HCT116 (cell line): ENCODE measurements around the gene OR2AE1. TPM values are rescaled to one million over a fixed set of nuclear protein-coding genes. Genes with fewer than 3 reads are reported as not detected.

Experiments used
- ATAC-seq: fragments of 200-7000 bp; cut with Tn5 transposase; 2 replicates; pipeline ENCODE4 v1.9.1; 2020; ENCODE audit warnings: mild to moderate bottlenecking, moderate library complexity
- BruUV-seq: library from RNA; stranded (reverse); fragments of 400-500 nt; replicated peaks from 2 replicates; lab custom pipeline; 2021; lab: Mats Ljungman, UMichigan
- CTCF ChIA-PET: fragments of 300-600 bp; sonication (Branson Sonifier 250); formaldehyde crosslinking; loops from one replicate; lab custom pipeline; 2021; ENCODE audit warnings: antibody characterized with exemption; lab: Charles Lee
- POLR2A ChIA-PET: fragments of 300-600, 350-600 bp; sonication (Branson Sonifier 250); formaldehyde crosslinking; loops from one replicate; lab custom pipeline; 2021; ENCODE audit warnings: antibody characterized with exemption; lab: Charles Lee
- RAD21 ChIA-PET, 2 experiments: fragments of 300-600 bp; sonication (Branson Sonifier 250); formaldehyde crosslinking; loops; one replicate each; lab custom pipeline; 2023; ENCODE audit warnings: low total read pairs in 2 of 2; ENCODE audit not compliant: uncharacterized antibody in 2 of 2, unreplicated experiment in 2 of 2, low non-redundant PET in 1 of 2; lab: Charles Lee
- DNase-seq: peaks from one replicate; pipeline ENCODE4 v3.0.0-alpha.2; 2010; ENCODE audit warnings: low read depth, low spot score
- H2AFZ ChIP-seq: fragments of 200-600 bp; shearing (Covaris generic), sonication (generic); 2 replicates; pipeline ENCODE4 v1.6.1; 2017; ENCODE audit warnings: low read depth, mixed run types, mixed read lengths, antibody characterized with exemption, low read length; ENCODE audit not compliant: poor library complexity, severe bottlenecking
- H3K27ac ChIP-seq: 2 replicates; pipeline ENCODE4 v1.5.1; 2012; ENCODE audit warnings: low read depth, low read length
- H3K27me3 ChIP-seq: fragments of 200-600 bp; sonication (generic); 2 replicates; pipeline ENCODE4 v1.6.1; 2016; ENCODE audit warnings: mixed run types, low read length, mixed read lengths; ENCODE audit not compliant: insufficient read depth
- H3K36me3 ChIP-seq, 2 experiments: fragments of 200-500 bp in 1 of 2; fragments of 200-600 bp in 1 of 2; sonication (Bioruptor generic) in 1 of 2; sonication (generic) in 1 of 2; 2 replicates each; pipeline versions ENCODE4 v1.5.1 to v1.6.1; 2014 to 2016; ENCODE audit warnings: low read length in 2 of 2, inconsistent platforms in 1 of 2, mixed read lengths in 1 of 2, mixed run types in 1 of 2; ENCODE audit not compliant: insufficient read depth in 2 of 2, control insufficient read depth in 1 of 2
- H3K4me1 ChIP-seq, 2 experiments: fragments of 200-600 bp in 1 of 2; sonication (generic) in 1 of 2; 2 replicates each; pipeline versions ENCODE4 v1.5.1 to v1.6.1; 2012 to 2017; ENCODE audit warnings: low read length in 2 of 2, inconsistent platforms in 1 of 2, mild to moderate bottlenecking in 1 of 2, mixed read lengths in 1 of 2, mixed run types in 1 of 2, moderate library complexity in 1 of 2; ENCODE audit not compliant: insufficient read depth in 2 of 2, control insufficient read depth in 1 of 2
- H3K4me2 ChIP-seq: fragments of 200-600 bp; sonication (generic); 2 replicates; pipeline ENCODE4 v1.6.1; 2017; ENCODE audit warnings: mixed run types, low read length, mixed read lengths
- H3K4me3 ChIP-seq, 2 experiments: fragments of 200-600 bp in 1 of 2; sonication (generic) in 1 of 2; replicated peaks in 1 of 2; 2 replicates each; pipeline ENCODE4 v1.5.1; 2011 to 2016; ENCODE audit warnings: low read length in 2 of 2, control low read depth in 1 of 2, low read depth in 1 of 2, mild to moderate bottlenecking in 1 of 2, mixed read lengths in 1 of 2, mixed run types in 1 of 2
- H3K79me2 ChIP-seq: fragments of 200-600 bp; sonication (generic); 2 replicates; pipeline ENCODE4 v1.6.1; 2017; ENCODE audit warnings: mild to moderate bottlenecking, mixed run types, low read length, moderate library complexity, mixed read lengths; ENCODE audit not compliant: insufficient read depth
- H3K9ac ChIP-seq: fragments of 200-600 bp; sonication (generic); 2 replicates; pipeline ENCODE4 v1.6.1; 2016; ENCODE audit warnings: low read length, mixed read lengths
- H3K9me2 ChIP-seq: fragments of 200-600 bp; sonication (generic), shearing (Covaris generic); 2 replicates; pipeline ENCODE4 v1.6.1; 2017; ENCODE audit warnings: mixed run types, mild to moderate bottlenecking, moderate library complexity; ENCODE audit not compliant: insufficient read depth
- H3K9me3 ChIP-seq, 2 experiments: fragments of 200-500 bp in 1 of 2; fragments of 200-600 bp in 1 of 2; sonication (Bioruptor generic) in 1 of 2; sonication (generic) in 1 of 2; 2 replicates each; pipeline ENCODE4 v1.6.1; 2014 to 2017; ENCODE audit warnings: low read length in 2 of 2, mixed read lengths in 2 of 2, inconsistent platforms in 1 of 2, low read depth in 1 of 2, mild to moderate bottlenecking in 1 of 2, mixed run types in 1 of 2, moderate library complexity in 1 of 2; ENCODE audit not compliant: control insufficient read depth in 1 of 2, insufficient read depth in 1 of 2
- H4K20me1 ChIP-seq: fragments of 200-600 bp; sonication (generic), shearing (Covaris generic); 2 replicates; pipeline ENCODE4 v1.6.1; 2017; ENCODE audit warnings: mixed run types, mild to moderate bottlenecking, moderate library complexity; ENCODE audit not compliant: insufficient read depth
- CBX3 ChIP-seq: IDR thresholded peaks from 2 replicates; pipeline ENCODE4 v1.6.1; 2012; ENCODE audit warnings: low read depth
- CEBPB ChIP-seq: IDR thresholded peaks from 2 replicates; pipeline ENCODE4 v1.6.1; 2012; ENCODE audit warnings: low read depth
- EGR1 ChIP-seq: IDR thresholded peaks from 2 replicates; pipeline ENCODE4 v1.6.1; 2012; ENCODE audit warnings: low read depth
- EZH2phosphoT487 ChIP-seq: fragments of 200-600 bp; IDR thresholded peaks from 2 replicates; pipeline ENCODE4 v1.6.1; 2018; ENCODE audit warnings: antibody characterized with exemption, borderline replicate concordance
- FOSL1 ChIP-seq: IDR thresholded peaks from 2 replicates; pipeline ENCODE4 v1.6.1; 2012; ENCODE audit warnings: low read depth
- JUND ChIP-seq: IDR thresholded peaks from 2 replicates; pipeline ENCODE4 v1.6.1; 2012
- RAD21 ChIP-seq: IDR thresholded peaks from 2 replicates; pipeline ENCODE4 v1.6.1; 2012; ENCODE audit warnings: low read depth, mild to moderate bottlenecking
- SIN3A ChIP-seq: IDR thresholded peaks from 2 replicates; pipeline ENCODE4 v1.6.1; 2012; ENCODE audit warnings: low read depth
- SP1 ChIP-seq: IDR thresholded peaks from 2 replicates; pipeline ENCODE4 v1.6.1; 2012; ENCODE audit warnings: low read depth
- SRF ChIP-seq: IDR thresholded peaks from 2 replicates; pipeline ENCODE4 v1.6.1; 2012; ENCODE audit warnings: low read depth
- TCF7L2 ChIP-seq: IDR thresholded peaks from 2 replicates; pipeline ENCODE4 v1.7.0; 2011; ENCODE audit warnings: borderline replicate concordance, inconsistent platforms; ENCODE audit not compliant: insufficient read depth, insufficient read length; ENCODE audit errors: extremely low read depth
- YY1 ChIP-seq: IDR thresholded peaks from 2 replicates; pipeline ENCODE4 v1.6.1; 2011; ENCODE audit warnings: low read length, low read depth, moderate library complexity, mild to moderate bottlenecking; ENCODE audit not compliant: insufficient replicate concordance; ENCODE audit errors: extremely low read depth
- ZFX ChIP-seq: fragments of 450-650 bp; IDR thresholded peaks from 2 replicates; pipeline ENCODE4 v1.6.1; 2017
- ZNF274 ChIP-seq: fragments of 200-500 bp; sonication (Bioruptor generic); IDR thresholded peaks from 2 replicates; pipeline ENCODE4 v1.6.1; 2014; ENCODE audit warnings: mild to moderate bottlenecking, low read depth, low read length, inconsistent platforms
- intact Hi-C: fragments of 100-400 bp; cut with micrococcal nuclease; formaldehyde crosslinking; loops from 2 replicates; pipeline ENCODE4 v1.10.0; 2022
- total RNA-seq: library from RNA; stranded (reverse); gene quantifications from one replicate; pipeline ENCODE4 v1.2.1, GENCODE V29; 2021; ENCODE audit not compliant: unreplicated experiment
- TF ChIP-seq, protein P1 (sequence below): IDR thresholded peaks from 2 replicates; pipeline ENCODE4 v1.6.1; 2012; ENCODE audit warnings: low read depth
- TF ChIP-seq, protein P2 (sequence below), 3 experiments: fragments of 200-600 bp in 1 of 3; sonication (generic) in 1 of 3; IDR thresholded peaks in 2 of 3; conservative IDR thresholded peaks in 1 of 3; 2 replicates each; pipeline ENCODE4 v1.5.1; 2012 to 2017; ENCODE audit warnings: low read depth in 2 of 3, low read length in 2 of 3, antibody characterized with exemption in 1 of 3, borderline replicate concordance in 1 of 3, control low read depth in 1 of 3, mild to moderate bottlenecking in 1 of 3, mixed read lengths in 1 of 3, mixed run types in 1 of 3, moderate library complexity in 1 of 3; ENCODE audit not compliant: insufficient read depth in 1 of 3
- TF ChIP-seq, protein P3 (sequence below): IDR thresholded peaks from 2 replicates; pipeline ENCODE4 v1.6.1; 2012
- TF ChIP-seq, protein P4 (sequence below): IDR thresholded peaks from 2 replicates; pipeline ENCODE4 v1.6.1; 2011; ENCODE audit warnings: mild to moderate bottlenecking, low read length, moderate library complexity; ENCODE audit not compliant: insufficient replicate concordance; ENCODE audit errors: extremely low read depth

Gene OR2AE1
- total RNA-seq, 1 experiment from 2014 or later = not detected

DNA sequence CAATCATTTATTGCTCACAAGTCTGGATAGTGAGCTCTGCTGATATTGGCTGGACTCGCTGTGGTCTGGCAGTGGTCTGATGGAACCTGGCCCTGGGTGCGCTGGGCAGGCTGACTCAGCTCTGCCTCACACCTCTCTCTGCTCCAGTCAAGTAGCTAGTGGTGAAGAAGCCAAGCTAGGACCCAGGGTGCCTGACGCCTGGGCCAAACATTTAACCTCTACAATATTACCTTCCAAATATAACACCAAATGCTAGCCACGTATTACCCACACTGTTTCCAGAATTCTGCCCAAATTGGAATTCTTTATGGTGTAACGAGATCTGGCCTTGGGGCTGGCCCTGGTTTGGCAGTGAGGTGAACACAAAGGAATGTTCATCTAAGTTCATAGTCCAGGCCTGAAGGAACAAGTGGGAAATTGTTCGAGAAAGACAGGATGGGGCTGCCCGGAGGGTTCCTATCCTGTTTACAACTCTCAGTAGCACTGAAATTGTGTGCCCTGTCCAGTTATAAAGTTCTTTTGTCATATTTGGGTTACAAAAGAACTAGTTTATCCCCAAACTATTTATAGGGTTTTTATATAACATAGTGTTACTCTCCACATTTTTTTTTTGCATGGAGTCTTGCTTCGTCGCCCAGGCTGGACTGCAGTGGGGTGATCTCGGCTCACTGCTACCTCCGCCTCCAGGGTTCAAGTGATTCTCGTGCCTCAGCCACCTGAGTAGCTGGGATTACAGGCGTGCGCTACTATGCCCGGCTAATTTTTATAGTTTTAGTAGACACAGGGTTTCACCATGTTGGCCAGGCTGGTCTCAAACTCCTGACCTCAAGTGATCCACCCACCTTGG, 16.3 kb downstream of the OR2AE1 start:
- Histone ChIP-seq H3K4me2 (peak overlapping the region; percentile 29), H3K79me2 (no peaks in the 10 kb centered on the region), H3K27me3 (no peaks in the 10 kb centered on the region), H3K27ac (no peak overlapping the region), H3K4me3 (no peak overlapping the region), H3K9ac (no peak overlapping the region), H3K9me3 (no peaks in the 10 kb centered on the region), H3K4me1 (peaks cover 0 to 9% of the 10 kb centered on the region in 2 experiments; a peak in 2 of 4 replicates), H4K20me1 (no peaks in the 10 kb centered on the region), H3K36me3 (no peaks in the 10 kb centered on the region), H2AFZ (no peak overlapping the region), H3K9me2 (no peaks in the 10 kb centered on the region)
- ATAC-seq (0 out of 2 replicates have a peak, but pooled peaks have one; percentile 34), DNase-seq (no peak)
- CTCF ChIA-PET = no interaction called here
- POLR2A ChIA-PET = no interaction called here
- no TSS peak for BruUV-seq
- intact Hi-C loops = no loop called here
- RAD21 ChIA-PET = no interaction called here
- TF ChIP-seq CBX3 = no peak
- no peak for TF ChIP-seq RAD21
- TF ChIP-seq, protein P1, sequence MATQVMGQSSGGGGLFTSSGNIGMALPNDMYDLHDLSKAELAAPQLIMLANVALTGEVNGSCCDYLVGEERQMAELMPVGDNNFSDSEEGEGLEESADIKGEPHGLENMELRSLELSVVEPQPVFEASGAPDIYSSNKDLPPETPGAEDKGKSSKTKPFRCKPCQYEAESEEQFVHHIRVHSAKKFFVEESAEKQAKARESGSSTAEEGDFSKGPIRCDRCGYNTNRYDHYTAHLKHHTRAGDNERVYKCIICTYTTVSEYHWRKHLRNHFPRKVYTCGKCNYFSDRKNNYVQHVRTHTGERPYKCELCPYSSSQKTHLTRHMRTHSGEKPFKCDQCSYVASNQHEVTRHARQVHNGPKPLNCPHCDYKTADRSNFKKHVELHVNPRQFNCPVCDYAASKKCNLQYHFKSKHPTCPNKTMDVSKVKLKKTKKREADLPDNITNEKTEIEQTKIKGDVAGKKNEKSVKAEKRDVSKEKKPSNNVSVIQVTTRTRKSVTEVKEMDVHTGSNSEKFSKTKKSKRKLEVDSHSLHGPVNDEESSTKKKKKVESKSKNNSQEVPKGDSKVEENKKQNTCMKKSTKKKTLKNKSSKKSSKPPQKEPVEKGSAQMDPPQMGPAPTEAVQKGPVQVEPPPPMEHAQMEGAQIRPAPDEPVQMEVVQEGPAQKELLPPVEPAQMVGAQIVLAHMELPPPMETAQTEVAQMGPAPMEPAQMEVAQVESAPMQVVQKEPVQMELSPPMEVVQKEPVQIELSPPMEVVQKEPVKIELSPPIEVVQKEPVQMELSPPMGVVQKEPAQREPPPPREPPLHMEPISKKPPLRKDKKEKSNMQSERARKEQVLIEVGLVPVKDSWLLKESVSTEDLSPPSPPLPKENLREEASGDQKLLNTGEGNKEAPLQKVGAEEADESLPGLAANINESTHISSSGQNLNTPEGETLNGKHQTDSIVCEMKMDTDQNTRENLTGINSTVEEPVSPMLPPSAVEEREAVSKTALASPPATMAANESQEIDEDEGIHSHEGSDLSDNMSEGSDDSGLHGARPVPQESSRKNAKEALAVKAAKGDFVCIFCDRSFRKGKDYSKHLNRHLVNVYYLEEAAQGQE = no peak
- TF ChIP-seq ZFX = no peak
- TF ChIP-seq CEBPB = no peak
- no peak for TF ChIP-seq JUND
- no peak for TF ChIP-seq EZH2phosphoT487
- TF ChIP-seq FOSL1 = no peak
- no peak for TF ChIP-seq ZNF274
- TF ChIP-seq SIN3A = no peak
- TF ChIP-seq SP1 = no peak
- TF ChIP-seq, protein P2, sequence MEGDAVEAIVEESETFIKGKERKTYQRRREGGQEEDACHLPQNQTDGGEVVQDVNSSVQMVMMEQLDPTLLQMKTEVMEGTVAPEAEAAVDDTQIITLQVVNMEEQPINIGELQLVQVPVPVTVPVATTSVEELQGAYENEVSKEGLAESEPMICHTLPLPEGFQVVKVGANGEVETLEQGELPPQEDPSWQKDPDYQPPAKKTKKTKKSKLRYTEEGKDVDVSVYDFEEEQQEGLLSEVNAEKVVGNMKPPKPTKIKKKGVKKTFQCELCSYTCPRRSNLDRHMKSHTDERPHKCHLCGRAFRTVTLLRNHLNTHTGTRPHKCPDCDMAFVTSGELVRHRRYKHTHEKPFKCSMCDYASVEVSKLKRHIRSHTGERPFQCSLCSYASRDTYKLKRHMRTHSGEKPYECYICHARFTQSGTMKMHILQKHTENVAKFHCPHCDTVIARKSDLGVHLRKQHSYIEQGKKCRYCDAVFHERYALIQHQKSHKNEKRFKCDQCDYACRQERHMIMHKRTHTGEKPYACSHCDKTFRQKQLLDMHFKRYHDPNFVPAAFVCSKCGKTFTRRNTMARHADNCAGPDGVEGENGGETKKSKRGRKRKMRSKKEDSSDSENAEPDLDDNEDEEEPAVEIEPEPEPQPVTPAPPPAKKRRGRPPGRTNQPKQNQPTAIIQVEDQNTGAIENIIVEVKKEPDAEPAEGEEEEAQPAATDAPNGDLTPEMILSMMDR (IDR thresholded peaks at IDR 0.05 in 2 of 3, conservative IDR thresholded peaks at IDR 0.05 in 1 of 3; ENCODE audit: borderline replicate concordance in 1 of 3, insufficient read depth in 1 of 3, low read depth in 2 of 3, low read length in 2 of 3) = no peak
- TF ChIP-seq SRF = no peak
- no peak for TF ChIP-seq EGR1
- TF ChIP-seq, protein P3, sequence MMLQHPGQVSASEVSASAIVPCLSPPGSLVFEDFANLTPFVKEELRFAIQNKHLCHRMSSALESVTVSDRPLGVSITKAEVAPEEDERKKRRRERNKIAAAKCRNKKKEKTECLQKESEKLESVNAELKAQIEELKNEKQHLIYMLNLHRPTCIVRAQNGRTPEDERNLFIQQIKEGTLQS = no peak
- no peak for TF ChIP-seq TCF7L2
- no peak for TF ChIP-seq YY1
- TF ChIP-seq, protein P4, sequence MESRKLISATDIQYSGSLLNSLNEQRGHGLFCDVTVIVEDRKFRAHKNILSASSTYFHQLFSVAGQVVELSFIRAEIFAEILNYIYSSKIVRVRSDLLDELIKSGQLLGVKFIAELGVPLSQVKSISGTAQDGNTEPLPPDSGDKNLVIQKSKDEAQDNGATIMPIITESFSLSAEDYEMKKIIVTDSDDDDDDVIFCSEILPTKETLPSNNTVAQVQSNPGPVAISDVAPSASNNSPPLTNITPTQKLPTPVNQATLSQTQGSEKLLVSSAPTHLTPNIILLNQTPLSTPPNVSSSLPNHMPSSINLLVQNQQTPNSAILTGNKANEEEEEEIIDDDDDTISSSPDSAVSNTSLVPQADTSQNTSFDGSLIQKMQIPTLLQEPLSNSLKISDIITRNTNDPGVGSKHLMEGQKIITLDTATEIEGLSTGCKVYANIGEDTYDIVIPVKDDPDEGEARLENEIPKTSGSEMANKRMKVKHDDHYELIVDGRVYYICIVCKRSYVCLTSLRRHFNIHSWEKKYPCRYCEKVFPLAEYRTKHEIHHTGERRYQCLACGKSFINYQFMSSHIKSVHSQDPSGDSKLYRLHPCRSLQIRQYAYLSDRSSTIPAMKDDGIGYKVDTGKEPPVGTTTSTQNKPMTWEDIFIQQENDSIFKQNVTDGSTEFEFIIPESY = no peak
- TF ChIP-seq, all 23 proteins: peak for 0
